Astrocyte (in vitro differentiated cells and primary cell): ENCODE data around the gene SLC25A46.

Experiments
- CTCF ChIP-seq: IDR thresholded peaks from 2 replicates; pipeline ENCODE4 v1.5.1; 2011; ENCODE audit warnings: low read depth, mild to moderate bottlenecking, inconsistent platforms, low read length, moderate library complexity; ENCODE audit not compliant: insufficient read depth
- EZH2 ChIP-seq: IDR thresholded peaks from 2 replicates; pipeline ENCODE4 v1.6.1; 2012; ENCODE audit warnings: mild to moderate bottlenecking, low read length, inconsistent platforms; ENCODE audit not compliant: insufficient read depth

- no peak for TF ChIP-seq CTCF
- TF ChIP-seq EZH2: no peak
Observed at GRCh38 chr5:110754181-110754580, 15.4 kb downstream of the SLC25A46 start.
